ENCODE measurements around the gene PRKD2.

PRKD2 gene

GRCh38 chr19:46674416-46675178, 42.3 kb downstream of the PRKD2 start:
- no peak overlapping the region for H3K27ac ChIP-seq
- no peak for DNase-seq (ENCODE audit: low read depth, low spot score)

- H3K27ac ChIP-seq: no peak overlapping the region
- no peak for DNase-seq (ENCODE audit: low read depth, low spot score)
Observed at GRCh38 chr19:46670813-46671212, 46.1 kb downstream of the PRKD2 start.

GRCh38 chr19:46668662-46669061, 48.3 kb downstream of the PRKD2 start:
- no peak overlapping the region for H3K27ac ChIP-seq
- no peak for DNase-seq (ENCODE audit: low read depth, low spot score)

- no peak for DNase-seq (ENCODE audit: low read depth, low spot score)
- no peak overlapping the region for H3K27ac ChIP-seq
Observed at GRCh38 chr19:46665072-46665471, 51.8 kb downstream of the PRKD2 start.

GRCh38 chr19:46661735-46662592, 55.0 kb downstream of the PRKD2 start:
- peak; percentile 69 for DNase-seq (ENCODE audit: low read depth, low spot score)
- H3K27ac ChIP-seq: no peak overlapping the region

DNA sequence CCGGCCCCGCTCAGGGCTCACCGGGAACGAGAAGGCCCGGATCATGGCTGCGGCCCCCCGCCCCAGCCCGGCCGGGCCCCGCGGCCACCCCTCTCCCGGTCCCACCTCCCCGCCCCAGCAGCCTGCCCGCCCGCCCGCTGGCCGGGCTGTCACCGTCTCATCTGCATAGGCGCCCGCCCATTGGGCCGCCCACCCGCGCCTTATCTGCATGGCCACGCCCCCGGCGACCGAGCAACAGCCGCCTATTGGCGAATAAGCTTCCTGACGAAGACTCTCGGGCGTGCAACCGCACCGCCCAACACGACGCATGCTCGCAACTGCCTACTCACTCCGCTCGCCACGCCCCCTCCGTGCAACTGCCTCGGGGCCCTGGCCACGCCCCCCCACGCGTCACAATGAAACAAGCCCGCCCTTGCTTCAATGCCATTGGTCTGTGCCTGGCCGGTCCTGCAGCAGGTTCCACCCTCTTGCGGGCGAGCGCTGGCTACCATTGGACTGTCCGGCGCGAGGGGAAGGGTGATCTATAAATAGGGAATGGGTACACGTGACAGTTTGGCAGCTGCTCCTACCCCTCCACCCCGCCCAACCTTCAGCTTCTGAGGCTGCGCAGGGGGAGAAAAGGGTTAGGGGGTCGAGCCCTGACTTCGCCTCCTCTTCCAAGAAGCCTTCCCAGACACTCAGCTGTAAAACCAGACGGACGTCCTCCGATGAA, 55.7 kb downstream of the PRKD2 start, which contains the start of gene DACT3:
Gene DACT3, minus strand, starts transcription at position 163 of the 712 bp plus-strand sequence. Its CDS starts 118 bp downstream, at position 45.
- peak; percentile 98 for DNase-seq (ENCODE audit: low read depth, low spot score)

DNA sequence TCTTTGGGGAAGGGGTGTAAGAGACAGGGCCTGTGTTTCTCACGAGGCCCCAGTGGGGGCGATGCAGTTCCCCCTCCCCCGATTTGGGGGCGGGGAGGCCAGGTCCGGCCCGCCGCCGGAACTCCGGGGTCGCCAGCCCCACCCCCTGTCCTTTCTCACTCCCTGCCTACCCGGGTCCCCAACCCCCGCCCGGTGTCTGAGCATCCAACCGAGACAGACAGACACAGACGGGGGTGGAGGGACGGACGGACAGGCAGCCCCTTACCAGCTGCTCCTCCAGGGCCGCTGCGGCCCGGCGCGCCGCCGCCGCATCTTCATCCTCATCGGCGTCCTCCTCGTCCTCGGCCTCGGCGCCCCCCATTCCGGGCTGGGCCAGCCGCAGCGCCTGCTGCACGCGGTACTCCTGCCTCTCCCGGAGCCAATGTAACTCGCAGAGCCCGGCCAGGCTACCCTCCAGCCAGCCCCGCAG, 56.3 kb downstream of the PRKD2 start:
- H3K27ac ChIP-seq: no peak overlapping the region
- DNase-seq (ENCODE audit: low read depth, low spot score): no peak

More for the DNA sequence above, 55.7 kb downstream of the PRKD2 start, which contains the start of gene DACT3:
- H3K27ac ChIP-seq: no peak within 1 kb of the TSS

GRCh38 chr19:46660008-46660517, 56.9 kb downstream of the PRKD2 start:
- H3K27ac ChIP-seq: no peak overlapping the region
- no peak for DNase-seq (ENCODE audit: low read depth, low spot score)

DNA sequence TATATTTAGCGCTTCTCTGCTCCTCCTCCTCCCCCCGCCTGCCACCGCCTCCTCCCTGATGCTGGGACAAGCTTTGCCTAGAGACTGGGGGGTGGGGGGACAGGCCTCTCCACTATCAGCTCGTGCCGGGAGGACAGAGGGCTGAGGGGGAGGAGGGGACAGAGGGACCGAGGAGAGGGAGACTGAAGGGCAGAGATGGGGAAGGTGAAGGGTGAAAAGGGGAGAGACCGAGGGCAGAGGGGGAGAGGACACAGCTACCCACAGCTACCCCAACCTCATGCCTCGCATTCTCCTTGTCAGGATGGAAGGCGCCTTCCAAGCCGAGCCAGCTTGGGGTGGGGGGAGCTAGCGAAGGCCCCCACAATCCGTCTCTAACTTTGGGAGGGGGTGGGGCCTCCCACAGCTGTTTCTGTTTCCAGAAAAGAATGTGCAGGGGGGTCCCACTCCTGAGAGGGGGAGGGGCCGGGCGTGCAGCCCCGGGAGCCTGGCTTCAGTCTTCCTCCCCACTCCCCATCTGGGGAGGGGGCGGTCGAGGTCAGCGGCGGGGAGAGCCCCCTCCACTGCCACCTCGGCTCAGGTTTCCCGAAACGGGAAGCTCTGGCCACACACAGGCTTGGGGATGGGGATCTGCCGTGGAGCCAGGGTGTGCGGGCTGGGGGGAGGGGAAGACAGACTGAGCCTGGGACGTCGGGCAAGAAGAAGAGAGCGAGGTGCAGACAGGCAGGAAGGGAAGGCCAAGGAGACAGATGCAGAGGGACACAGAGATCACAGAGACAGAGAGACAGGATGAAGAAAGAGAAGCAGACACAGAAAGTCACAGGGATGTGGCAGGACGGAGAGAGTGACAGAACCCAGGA, 57.5 kb downstream of the PRKD2 start:
- H3K27ac ChIP-seq: no peak overlapping the region
- no peak for DNase-seq (ENCODE audit: low read depth, low spot score)

- no peak for DNase-seq (ENCODE audit: low read depth, low spot score)
- H3K27ac ChIP-seq: no peak overlapping the region
Observed at GRCh38 chr19:46656541-46656940, 60.4 kb downstream of the PRKD2 start.

DNA sequence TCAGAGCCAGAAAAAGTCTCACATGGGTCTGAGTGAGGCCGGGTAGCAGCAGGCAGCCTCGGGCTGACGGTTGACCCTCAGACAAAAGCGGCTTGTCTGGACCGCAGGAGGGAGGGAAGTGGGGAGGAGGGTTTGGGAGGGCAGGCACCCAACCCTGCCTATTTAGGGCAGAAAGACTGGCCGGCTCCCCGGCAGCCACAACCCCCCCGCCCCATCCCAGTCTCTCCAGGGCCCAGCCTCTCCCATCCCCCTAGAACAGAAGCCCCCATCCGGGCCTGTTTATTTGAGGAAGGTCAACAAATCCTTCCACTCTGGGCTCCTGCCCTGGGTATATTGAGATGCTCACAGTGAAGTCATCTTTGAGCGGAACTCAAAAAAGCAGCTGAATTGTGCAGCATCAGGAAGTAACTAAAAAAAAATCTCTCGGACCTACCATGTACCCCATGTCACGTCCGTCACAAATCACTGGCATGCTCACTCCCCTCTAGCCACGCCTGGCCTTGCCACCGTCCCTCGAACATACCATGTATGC, 62.2 kb downstream of the PRKD2 start:
- no peak for DNase-seq (ENCODE audit: low read depth, low spot score)
- no peak overlapping the region for H3K27ac ChIP-seq

- DNase-seq (ENCODE audit: low read depth, low spot score): no peak
- no peak overlapping the region for H3K27ac ChIP-seq
Observed at GRCh38 chr19:46650445-46650844, 66.5 kb downstream of the PRKD2 start.

DNA sequence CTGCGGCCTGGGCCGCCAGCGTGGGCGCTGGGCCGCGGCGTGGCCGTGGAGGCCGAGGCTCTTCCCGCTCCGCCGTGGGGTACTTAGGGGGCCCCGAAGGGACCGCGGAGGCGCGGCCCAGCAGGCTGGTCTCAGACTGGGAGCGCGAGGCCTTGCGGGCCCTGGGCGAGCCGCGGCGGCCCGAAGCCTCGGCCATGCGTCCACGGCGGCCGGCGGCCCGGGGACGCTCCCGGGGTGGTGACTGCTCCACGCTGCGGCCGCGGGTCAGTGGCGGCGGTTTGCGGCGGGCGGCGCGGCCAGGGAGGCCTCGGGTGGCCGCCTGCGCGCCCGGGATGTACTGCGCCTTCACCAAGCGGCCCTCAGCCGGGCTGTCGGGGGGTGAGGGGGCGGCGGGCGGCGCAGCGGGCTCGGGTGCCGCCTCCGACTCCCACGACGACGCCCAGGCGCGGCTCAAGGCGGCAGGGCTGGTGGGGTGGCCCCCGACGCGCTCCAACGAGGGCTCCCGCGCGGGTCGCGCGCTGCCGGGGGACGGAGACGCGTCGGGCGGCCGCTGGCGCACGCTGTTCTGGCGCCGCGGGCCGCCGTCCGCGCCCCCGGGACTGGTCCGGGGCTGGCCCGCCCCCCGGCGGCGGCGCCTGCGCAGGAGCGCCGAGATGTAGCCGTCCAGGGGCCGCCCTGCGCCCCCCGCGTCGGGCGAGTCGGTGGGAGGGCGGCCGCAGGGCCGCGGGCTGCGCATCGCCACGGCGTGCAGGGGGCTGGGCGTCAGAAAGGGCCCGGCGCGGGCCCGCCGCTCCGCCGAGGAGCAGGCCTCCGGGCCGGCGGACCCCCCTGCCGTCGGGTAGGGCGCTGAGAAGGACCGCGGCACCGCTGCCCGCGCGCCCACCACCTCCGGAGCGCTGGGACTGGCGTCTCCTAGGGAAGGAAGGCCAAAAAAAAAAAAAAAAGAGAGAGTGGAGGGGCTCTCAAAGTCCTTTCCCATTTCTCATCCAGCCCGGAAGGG, 67.7 kb downstream of the PRKD2 start:
- no peak overlapping the region for H3K27ac ChIP-seq
- no peak for DNase-seq (ENCODE audit: low read depth, low spot score)

DNA sequence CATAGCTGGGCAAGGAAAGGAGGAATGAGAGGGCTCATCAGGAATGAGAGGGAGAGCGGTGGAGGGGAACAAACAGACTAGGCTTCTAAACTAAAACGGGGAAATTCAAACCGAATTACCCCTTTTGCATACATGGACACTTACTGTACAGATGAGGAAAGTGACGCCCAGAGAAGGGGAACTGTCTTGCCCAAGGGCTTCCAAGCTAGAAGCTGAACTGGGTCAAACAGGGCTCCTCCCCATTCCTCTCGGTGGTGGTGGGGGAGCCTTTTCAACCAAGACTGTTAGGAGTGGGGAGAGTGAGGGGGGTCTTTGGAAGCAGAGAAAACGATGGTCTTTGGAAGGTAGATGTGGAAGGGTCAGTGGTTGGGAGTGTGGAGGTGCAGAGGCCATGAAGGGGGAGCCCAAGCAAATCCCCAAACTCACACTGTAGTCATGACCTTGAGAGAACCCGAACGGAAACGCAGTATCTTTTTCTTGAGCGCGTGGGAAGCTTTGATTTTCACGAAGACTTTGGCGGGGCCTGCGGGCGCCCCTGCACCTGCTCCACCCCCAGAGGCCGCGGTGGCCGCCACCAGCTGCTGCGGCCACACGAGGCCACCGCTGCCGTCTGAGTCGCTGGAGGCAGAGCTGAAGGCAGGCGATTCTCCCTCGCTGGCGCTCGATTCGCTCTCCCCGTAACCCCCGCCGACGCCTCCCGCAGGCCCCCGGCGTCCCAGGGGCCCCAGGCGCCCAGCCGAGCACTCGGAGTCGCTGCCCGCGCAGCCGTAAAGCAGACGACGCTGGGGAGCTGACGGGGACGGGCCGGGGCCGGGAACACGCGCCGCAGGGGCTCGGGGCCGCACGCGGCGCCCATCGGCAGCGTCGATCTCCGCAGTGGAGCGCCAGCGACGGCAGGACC, 68.6 kb downstream of the PRKD2 start:
- no peak for DNase-seq (ENCODE audit: low read depth, low spot score)
- H3K27ac ChIP-seq: no peak overlapping the region

DNA sequence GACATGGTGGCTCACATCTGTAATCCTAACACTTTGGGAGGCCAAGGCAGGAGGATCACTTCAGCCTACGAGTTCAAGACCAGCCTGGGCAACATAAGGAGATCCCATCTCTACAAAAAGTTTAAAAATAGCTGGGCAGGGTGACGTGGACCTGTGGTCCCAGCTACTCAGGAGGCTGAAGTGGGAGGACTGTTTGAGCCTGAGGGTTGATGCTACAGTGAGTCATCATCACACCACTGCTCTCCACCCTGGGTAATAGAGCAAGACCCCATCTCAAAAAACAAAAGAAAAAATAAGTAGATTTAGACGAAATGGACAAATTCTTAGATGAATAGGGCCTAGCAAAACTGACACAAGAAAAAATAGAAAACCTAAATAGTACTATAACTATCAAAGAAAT, 70.5 kb downstream of the PRKD2 start:
- no peak for DNase-seq (ENCODE audit: low read depth, low spot score)
- H3K27ac ChIP-seq: no peak overlapping the region

DNA sequence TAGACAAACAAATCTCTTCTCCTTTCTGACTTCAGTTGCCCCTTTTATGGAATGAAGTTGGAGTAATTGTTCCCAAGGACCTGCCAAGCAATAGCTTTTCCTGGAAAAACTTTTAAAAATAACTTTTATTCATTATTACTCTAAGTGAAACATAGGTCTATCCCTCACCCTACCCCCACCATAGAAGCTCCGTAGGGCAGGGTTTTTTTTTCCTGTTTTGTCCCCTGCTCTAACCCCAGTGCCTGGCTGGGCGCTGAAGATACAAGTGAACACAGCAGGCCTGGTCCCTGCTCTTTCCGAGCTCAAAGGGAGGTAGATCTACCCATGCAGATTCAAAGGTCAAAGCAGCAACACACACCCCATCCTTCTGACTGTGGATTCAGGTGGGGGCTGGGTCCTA, 72.2 kb downstream of the PRKD2 start:
- DNase-seq (ENCODE audit: low read depth, low spot score): no peak
- H3K27ac ChIP-seq: no peak overlapping the region

- H3K27ac ChIP-seq: no peak overlapping the region
- no peak for DNase-seq (ENCODE audit: low read depth, low spot score)
Observed at GRCh38 chr19:46640656-46641055, 76.3 kb downstream of the PRKD2 start.
